Liver (tissue), 3 donors: ENCODE results near the gene LIMCH1.

Source experiments
- SP1 ChIP-seq: IDR thresholded peaks from 2 replicates; pipeline ENCODE4 v1.6.1; 2018; ENCODE audit warnings: antibody characterized with exemption, mild to moderate bottlenecking
- TAF1 ChIP-seq: conservative IDR thresholded peaks from 2 replicates; pipeline ENCODE4 v1.6.1; 2016; ENCODE audit warnings: antibody characterized with exemption, mild to moderate bottlenecking
- YY1 ChIP-seq: IDR thresholded peaks from 2 replicates; pipeline ENCODE4 v1.6.1; 2016; ENCODE audit warnings: antibody characterized with exemption, mild to moderate bottlenecking
- TF ChIP-seq, protein P1 (sequence below): fragments of 150-350 bp; IDR thresholded peaks from 2 replicates; pipeline ENCODE4 v1.5.1; 2017; ENCODE audit warnings: improper control_type of control experiment, low read depth, low read length; ENCODE audit not compliant: missing input control
- TF ChIP-seq, protein P2 (sequence below): IDR thresholded peaks from 2 replicates; pipeline ENCODE4 v1.6.1; 2016; ENCODE audit warnings: antibody characterized with exemption, mild to moderate bottlenecking
- TF ChIP-seq, protein P3 (sequence below): IDR thresholded peaks from 2 replicates; pipeline ENCODE4 v1.6.1; 2016; ENCODE audit warnings: antibody characterized with exemption
- donor health status: healthy.
- donor health status: healthy.

DNA sequence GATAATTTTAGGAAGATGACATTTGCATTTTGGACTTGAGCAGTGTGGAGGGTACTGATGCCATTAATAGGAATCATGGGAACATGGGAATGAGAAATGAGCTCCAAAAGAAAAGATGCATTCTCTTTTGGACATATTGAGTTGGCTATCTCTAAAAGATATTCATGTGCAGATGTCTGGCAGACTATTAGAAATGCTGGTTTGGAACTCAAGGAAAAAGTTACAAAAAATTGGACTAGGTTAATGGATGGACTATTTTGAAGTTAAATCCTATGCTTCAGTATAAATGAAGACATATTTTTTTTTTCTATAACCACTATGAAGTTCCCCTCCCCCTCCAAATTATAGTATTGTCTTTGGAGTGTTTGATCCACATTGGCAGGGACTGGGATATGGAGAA, 3.6 kb upstream of the LIMCH1 start:
- TF ChIP-seq, protein P1, sequence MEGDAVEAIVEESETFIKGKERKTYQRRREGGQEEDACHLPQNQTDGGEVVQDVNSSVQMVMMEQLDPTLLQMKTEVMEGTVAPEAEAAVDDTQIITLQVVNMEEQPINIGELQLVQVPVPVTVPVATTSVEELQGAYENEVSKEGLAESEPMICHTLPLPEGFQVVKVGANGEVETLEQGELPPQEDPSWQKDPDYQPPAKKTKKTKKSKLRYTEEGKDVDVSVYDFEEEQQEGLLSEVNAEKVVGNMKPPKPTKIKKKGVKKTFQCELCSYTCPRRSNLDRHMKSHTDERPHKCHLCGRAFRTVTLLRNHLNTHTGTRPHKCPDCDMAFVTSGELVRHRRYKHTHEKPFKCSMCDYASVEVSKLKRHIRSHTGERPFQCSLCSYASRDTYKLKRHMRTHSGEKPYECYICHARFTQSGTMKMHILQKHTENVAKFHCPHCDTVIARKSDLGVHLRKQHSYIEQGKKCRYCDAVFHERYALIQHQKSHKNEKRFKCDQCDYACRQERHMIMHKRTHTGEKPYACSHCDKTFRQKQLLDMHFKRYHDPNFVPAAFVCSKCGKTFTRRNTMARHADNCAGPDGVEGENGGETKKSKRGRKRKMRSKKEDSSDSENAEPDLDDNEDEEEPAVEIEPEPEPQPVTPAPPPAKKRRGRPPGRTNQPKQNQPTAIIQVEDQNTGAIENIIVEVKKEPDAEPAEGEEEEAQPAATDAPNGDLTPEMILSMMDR, result no peak
- TF ChIP-seq, protein P2, sequence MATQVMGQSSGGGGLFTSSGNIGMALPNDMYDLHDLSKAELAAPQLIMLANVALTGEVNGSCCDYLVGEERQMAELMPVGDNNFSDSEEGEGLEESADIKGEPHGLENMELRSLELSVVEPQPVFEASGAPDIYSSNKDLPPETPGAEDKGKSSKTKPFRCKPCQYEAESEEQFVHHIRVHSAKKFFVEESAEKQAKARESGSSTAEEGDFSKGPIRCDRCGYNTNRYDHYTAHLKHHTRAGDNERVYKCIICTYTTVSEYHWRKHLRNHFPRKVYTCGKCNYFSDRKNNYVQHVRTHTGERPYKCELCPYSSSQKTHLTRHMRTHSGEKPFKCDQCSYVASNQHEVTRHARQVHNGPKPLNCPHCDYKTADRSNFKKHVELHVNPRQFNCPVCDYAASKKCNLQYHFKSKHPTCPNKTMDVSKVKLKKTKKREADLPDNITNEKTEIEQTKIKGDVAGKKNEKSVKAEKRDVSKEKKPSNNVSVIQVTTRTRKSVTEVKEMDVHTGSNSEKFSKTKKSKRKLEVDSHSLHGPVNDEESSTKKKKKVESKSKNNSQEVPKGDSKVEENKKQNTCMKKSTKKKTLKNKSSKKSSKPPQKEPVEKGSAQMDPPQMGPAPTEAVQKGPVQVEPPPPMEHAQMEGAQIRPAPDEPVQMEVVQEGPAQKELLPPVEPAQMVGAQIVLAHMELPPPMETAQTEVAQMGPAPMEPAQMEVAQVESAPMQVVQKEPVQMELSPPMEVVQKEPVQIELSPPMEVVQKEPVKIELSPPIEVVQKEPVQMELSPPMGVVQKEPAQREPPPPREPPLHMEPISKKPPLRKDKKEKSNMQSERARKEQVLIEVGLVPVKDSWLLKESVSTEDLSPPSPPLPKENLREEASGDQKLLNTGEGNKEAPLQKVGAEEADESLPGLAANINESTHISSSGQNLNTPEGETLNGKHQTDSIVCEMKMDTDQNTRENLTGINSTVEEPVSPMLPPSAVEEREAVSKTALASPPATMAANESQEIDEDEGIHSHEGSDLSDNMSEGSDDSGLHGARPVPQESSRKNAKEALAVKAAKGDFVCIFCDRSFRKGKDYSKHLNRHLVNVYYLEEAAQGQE, result no peak
- no peak for TF ChIP-seq YY1
- TF ChIP-seq TAF1, result no peak
- TF ChIP-seq SP1, result no peak
- TF ChIP-seq, protein P3, sequence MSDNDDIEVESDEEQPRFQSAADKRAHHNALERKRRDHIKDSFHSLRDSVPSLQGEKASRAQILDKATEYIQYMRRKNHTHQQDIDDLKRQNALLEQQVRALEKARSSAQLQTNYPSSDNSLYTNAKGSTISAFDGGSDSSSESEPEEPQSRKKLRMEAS, result no peak
